ENCODE results near the gene IRF3. TPM values are rescaled to one million over a fixed set of nuclear protein-coding genes. Genes with fewer than 3 reads are reported as not detected.

The IRF3 gene
- polyA plus RNA-seq, 1 donor (not counting 4 experiments of a cell fraction or from before 2014, with no cell fraction given), result 50.4 TPM

GRCh38 chr19:49685845-49686332 is 20.2 kb upstream of the IRF3 start:
- Histone ChIP-seq H3K27ac (ENCODE audit: control insufficient read depth, insufficient read depth, low read length) (no peak overlapping the region), H2AFZ (ENCODE audit: control insufficient read depth, low read length) (no peak overlapping the region), H4K20me1 (ENCODE audit: control insufficient read depth, extremely low read depth, insufficient read depth, low read length) (peaks cover 15% of the 10 kb centered on the region), H3K9me1 (ENCODE audit: control insufficient read depth, extremely low read depth, insufficient read depth, low read length) (no peaks in the 10 kb centered on the region), H3K79me2 (ENCODE audit: control insufficient read depth, insufficient read depth, low read length) (peaks cover 16% of the 10 kb centered on the region), H3K9me3 (ENCODE audit: control insufficient read depth, low read depth, low read length) (no peaks in the 10 kb centered on the region), H3K4me2 (ENCODE audit: control insufficient read depth, extremely low read depth, insufficient read depth, low read depth, low read length) (no peak overlapping the region), H3K36me3 (ENCODE audit: control insufficient read depth in 2 of 2, extremely low read depth in 1 of 2, insufficient read depth in 2 of 2, low read length in 2 of 2) (peaks cover 42 to 46% of the 10 kb centered on the region in 2 experiments), H3K27me3 (ENCODE audit: control insufficient read depth, extremely low read depth, insufficient read depth, low read length) (no peaks in the 10 kb centered on the region), H3K4me1 (ENCODE audit: control insufficient read depth, extremely low read depth, insufficient read depth, low read length) (peaks cover 16% of the 10 kb centered on the region), H3K9ac (ENCODE audit: control insufficient read depth, extremely low read depth, insufficient read depth, low read length) (no peak overlapping the region), H3K4me3 (ENCODE audit: control insufficient read depth in 2 of 3, extremely low read depth in 1 of 3, insufficient read depth in 2 of 3, low read depth in 1 of 3, low read length in 3 of 3) (no peak overlapping the region)
- dilution Hi-C loops (cut with MboI; ENCODE audit: extremely low pct_ligation_motif_present, low sequenced_read_pairs), result no loop called here
- FAIRE-seq (no peak), DNase-seq (ENCODE audit: low read depth, low spot score) (no peak)
- TF ChIP-seq CTCF (optimal IDR thresholded peaks at IDR 0.05 in 1 of 3, IDR thresholded peaks at IDR 0.05 in 1 of 3, conservative IDR thresholded peaks at IDR 0.05 in 1 of 3; ENCODE audit: extremely low read depth in 1 of 3, insufficient read depth in 2 of 3, low read length in 3 of 3), result no peak
- TF ChIP-seq EZH2 (IDR thresholded peaks at IDR 0.05; ENCODE audit: low read length), result no peak

- no peak overlapping the region for H3K9ac ChIP-seq (ENCODE audit: control insufficient read depth, extremely low read depth, insufficient read depth, low read length)
- TF ChIP-seq EZH2 (IDR thresholded peaks at IDR 0.05; ENCODE audit: low read length), result no peak
- no peak for TF ChIP-seq CTCF (optimal IDR thresholded peaks at IDR 0.05 in 1 of 3, IDR thresholded peaks at IDR 0.05 in 1 of 3, conservative IDR thresholded peaks at IDR 0.05 in 1 of 3; ENCODE audit: extremely low read depth in 1 of 3, insufficient read depth in 2 of 3, low read length in 3 of 3)
- no peak overlapping the region for H3K4me3 ChIP-seq (ENCODE audit: control insufficient read depth in 2 of 3, extremely low read depth in 1 of 3, insufficient read depth in 2 of 3, low read depth in 1 of 3, low read length in 3 of 3)
- peaks cover 20% of the 10 kb centered on the region for H4K20me1 ChIP-seq (ENCODE audit: control insufficient read depth, extremely low read depth, insufficient read depth, low read length)
- no peak for FAIRE-seq
- no peak for DNase-seq (ENCODE audit: low read depth, low spot score)
- no peak overlapping the region for H2AFZ ChIP-seq (ENCODE audit: control insufficient read depth, low read length)
- dilution Hi-C loops (cut with MboI; ENCODE audit: extremely low pct_ligation_motif_present, low sequenced_read_pairs), result no loop called here
- H3K27ac ChIP-seq (ENCODE audit: control insufficient read depth, insufficient read depth, low read length), result no peak overlapping the region
- H3K4me1 ChIP-seq (ENCODE audit: control insufficient read depth, extremely low read depth, insufficient read depth, low read length), result peaks cover 13% of the 10 kb centered on the region
- peaks cover 24% of the 10 kb centered on the region for H3K79me2 ChIP-seq (ENCODE audit: control insufficient read depth, insufficient read depth, low read length)
- no peaks in the 10 kb centered on the region for H3K9me1 ChIP-seq (ENCODE audit: control insufficient read depth, extremely low read depth, insufficient read depth, low read length)
- H3K36me3 ChIP-seq (ENCODE audit: control insufficient read depth in 2 of 2, extremely low read depth in 1 of 2, insufficient read depth in 2 of 2, low read length in 2 of 2), result peaks cover 48 to 51% of the 10 kb centered on the region in 2 experiments
- H3K27me3 ChIP-seq (ENCODE audit: control insufficient read depth, extremely low read depth, insufficient read depth, low read length), result no peaks in the 10 kb centered on the region
- no peaks in the 10 kb centered on the region for H3K9me3 ChIP-seq (ENCODE audit: control insufficient read depth, low read depth, low read length)
- H3K4me2 ChIP-seq (ENCODE audit: control insufficient read depth, extremely low read depth, insufficient read depth, low read depth, low read length), result no peak overlapping the region
Measured at GRCh38 chr19:49684983-49685553, 19.4 kb upstream of the IRF3 start.

Data from keratinocyte (primary cell).